Dermis blood vessel endothelial cell (primary cell): ENCODE data around the gene MYD88. TPM values are rescaled to one million over a fixed set of nuclear protein-coding genes. Genes with fewer than 3 reads are reported as not detected.
"Not testable (repeated sequence)": the region's sequence is repeated elsewhere in the genome, so short reads cannot be mapped to it uniquely, and the experiment has no call there.

Experiments used
- DNase-seq: peaks from one replicate; pipeline ENCODE4 v3.0.0; 2010
- total RNA-seq: library from RNA; depleted of rRNA; stranded (reverse); fragments of >200 nt; gene quantifications from 2 replicates; pipeline ENCODE4 v1.2.3, GENCODE V29; 2014

Gene MYD88
- total RNA-seq, 1 donor from 2014 or later: 29.3 TPM

DNA sequence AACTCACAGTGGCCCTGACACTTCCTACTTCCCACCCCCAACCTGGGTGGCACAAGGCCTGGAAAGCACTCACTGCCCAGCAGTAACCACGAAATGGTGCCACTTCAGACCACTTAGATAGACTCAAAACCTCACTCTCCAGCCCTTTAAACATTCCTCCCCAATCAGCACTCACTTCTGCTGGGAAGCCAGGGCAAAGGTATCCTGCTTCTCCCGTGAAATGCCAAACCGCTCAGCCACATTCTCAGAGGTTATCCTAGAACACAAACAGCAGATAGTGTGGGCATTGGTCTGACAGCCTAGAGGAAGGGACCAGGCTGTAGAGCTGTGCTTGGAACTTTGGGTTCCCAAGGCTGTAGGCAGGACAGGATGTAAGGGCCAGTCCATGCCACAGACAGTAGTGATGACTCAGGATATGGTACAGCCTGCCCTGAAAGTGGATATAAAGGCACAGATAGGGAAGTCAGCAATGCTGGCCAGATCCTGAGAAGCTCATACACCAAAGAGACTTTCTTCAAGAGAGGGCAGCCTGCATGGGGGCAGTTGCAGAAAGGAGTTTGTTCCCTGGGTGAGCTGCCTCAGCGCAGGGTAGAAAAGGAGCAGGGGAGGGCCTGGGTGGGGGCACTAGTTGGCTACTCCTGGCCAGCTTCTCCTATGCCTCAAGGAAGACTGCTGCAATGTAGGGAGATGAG, 10.7 kb upstream of the MYD88 start:
- DNase-seq: no peak

DNA sequence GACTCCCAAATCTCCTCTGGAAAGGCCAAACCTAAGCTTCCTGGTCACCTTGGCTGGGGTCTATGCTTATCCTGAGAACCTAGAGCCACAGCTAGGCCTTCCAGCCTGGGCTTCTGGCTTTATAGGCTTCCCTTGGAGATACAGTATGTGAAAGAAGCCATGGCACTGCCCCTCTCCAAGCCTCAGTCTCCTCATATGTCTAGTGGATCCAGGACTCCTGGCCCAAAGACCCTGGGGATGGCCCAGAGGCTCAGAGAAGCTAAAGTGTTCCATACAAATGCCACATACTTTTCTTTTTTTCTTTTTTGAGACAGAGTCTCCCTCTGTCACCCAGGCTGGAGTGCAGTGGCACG, 10.2 kb upstream of the MYD88 start:
- DNase-seq: no peak

DNA sequence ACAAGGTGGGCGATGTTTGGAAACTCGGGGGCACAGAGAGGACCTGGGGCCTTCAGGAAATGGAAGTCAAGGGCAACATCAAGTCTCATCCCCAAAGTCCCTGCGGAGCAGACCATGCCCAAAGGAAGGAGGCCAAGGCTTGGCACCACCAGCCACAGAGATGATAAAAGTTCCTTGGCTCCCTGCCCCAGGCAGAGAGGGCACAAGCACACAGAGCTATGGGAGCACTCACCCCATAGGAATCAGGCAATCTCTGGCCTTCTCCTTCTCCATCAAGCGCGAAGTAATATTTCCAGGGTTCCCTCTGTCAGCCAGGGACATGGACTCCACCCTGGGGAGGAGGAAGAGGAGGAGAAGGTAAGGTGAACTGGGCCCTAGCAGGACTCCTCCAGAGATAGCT, 9.4 kb upstream of the MYD88 start:
- DNase-seq: no peak

DNA sequence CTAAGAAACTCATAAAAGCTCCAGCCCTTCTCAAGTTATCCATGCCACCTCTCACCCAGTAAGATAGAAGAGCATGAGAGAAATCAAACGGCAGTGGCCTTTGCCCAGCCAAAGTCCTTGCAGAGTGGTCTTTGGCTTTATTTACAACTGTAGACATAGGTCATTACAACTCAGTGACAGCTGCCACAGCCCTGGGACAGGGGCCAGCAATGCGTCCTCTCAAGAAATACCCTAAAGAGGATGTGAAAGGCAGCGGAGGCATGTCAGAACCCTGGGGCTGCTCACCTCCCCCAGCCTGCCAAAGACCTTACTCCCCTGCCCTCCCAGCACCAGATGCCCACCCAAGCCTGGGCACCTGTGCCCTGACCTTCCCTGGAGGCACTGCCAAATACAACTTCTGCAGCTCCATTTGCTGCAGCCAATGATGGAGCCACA, 7.8 kb upstream of the MYD88 start:
- DNase-seq: no peak

DNA sequence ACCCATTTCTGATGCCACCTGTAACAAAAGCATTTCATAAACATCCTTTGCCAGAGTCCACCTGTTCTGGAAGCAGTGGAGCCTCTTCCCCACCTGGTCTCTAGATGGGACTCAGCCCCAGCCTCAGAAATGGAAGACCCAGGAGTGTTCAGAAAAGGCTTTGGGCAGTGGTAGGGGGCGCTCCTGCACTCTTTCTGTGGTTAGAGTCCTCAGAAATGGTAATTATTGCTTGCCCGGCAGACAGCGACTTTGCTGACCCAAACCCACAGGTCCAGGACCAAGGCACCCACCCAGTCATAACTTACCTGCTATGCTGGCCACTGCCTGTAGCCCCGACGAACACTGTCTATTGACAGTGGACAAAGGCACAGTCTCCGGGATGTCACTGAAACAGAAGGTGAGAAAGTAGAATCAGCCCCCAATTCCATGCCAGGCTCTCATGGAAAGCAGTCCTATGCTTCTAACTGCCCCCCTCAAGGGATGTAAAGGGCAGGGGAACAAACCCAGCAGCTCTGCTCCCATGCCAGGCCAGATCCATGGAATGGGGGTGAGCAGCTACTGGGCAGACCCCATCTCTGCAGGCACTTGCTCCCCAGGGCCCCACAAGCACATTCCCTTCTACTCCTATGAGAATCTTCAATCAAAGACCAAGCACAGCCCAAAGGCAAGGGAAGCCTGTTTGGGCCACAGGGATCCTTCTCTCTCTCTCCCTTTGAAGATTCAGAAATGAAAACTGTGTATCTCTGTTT, 6.7 kb upstream of the MYD88 start:
- DNase-seq: peak; percentile 75

DNA sequence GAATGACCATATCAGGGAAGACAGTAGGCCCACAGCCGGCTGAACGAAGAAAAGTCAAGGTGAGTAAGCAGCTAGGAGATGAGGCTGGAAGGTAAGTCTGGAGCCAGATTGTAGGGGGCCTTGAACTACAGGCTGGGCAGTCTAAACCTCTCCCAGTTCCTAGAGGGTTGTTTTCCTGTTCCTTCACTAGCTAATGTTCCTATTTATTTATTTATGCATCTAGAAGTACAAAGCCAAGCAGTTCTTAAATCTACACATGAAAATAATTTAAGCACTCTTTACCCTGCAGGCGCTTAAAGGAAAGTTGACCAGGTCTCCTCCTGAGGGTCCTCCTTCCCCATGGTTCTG, 5.3 kb upstream of the MYD88 start:
- DNase-seq: no peak

DNA sequence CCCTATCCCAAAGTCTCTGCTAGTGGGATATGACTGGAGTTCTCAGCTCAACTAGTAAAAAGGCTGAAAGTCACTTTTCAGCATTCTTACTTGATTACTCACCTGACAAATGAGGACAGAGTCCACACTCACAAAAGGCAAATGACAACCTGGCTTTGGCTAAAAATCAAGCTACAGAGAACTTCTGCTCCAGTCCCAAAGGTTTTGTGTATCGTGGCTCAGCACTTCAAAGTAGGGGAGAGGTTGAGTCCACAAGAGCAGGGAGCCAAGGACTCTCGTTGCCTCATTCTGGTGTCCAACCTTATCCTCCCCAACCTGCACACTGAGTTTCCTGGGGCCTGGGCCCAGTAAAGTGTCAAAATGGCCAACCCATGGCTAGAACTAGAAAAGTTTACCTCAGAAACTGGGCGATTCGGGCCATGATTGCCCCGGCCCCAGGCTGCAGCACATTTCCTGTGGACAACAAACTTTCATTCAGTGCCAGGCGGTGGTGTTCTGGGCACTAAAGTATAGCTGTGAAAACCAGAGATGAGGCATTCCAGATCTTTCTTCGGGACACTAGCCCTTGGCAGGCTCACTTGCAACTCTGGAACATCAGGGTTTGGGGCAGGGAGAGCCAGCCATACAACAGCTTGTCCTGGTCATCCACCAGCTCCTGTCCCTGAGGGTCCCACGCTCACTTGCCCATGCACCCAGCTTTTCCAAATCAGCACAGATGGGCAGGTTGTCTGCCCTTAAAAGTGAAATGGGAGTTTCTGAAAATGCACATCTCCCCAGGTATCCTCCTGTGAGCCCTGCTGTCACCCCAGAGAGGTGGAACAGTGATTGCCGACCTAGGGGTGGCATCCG, 4.7 kb upstream of the MYD88 start:
- DNase-seq: no peak

DNA sequence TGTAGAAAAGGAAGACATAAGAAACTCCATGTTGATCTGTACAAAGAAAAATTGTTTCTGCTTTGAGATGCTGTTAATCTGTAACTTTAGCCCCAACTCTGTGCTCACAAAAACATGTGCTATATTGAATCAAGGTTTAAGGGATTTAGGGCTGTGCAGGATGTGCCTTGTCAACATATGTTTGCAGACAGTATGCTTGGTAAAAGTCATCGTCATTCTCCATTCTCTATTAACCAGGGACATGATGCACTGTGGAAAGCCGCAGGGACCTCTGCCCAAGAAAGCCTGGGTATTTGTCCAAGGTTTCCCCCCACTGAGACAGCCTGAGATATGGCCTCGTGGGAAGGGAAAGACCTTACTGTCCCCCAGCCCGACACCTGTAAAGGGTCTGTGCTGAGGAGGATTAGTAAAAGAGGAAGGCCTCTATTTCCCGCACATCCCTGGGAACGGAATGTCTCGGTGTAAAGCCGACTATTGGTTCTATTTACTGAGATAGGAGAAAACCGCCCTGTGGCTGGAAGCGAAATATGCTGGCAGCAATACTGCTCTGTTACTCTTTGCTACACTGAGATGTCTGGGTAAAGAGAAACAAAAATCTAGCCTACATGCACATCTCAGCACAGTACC, 3.8 kb upstream of the MYD88 start:
- DNase-seq: not testable (repeated sequence)

DNA sequence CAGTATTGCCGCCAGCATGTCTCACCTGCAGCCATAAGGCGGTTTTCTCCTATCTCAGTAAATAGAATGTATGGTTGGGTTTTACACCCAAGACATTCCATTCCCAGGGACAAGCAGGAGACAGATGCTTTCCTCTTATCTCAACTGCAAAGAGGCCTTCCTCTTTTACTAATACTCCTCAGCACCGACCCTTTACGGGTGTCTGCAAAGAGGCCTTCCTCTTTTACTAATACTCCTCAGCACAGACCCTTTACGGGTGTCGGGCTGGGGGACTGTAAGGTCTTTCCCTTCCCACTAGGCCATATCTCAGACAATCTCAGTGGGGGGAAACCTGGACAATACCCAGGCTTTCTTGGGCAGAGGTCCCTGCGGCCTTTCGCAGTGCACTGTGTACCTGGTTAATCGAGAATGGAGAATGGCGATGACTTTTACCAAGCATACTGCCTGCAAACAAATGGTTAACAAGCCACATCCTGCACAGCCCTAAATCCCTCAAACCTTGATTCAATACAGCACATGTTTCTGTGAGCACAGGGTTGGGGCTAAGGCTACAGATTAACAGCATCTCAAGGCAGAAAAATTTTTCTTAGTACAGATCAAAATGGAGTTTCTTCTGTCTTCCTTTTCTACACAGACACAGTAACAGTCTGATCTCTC, 2.7 kb upstream of the MYD88 start:
- not testable (repeated sequence) for DNase-seq

DNA sequence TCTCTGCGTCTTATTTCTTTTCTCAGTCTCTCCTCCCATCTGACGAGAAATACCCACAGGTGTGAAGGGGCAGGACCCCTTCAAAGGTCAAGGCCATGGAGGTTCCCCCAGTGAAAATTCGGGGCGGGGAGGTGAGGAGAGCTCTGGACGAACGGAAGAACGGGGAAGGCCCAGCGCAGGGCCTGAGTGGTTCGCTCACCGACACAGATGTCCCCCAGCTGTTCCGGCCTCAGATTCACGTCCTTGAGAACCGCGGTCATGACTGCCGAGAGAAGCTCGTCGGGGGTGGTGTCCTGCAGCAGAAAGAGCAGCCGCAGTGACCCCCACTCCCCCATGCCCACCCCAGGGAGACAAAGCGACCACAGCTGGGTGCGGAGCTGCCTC, 2.1 kb upstream of the MYD88 start:
- peak; percentile 37 for DNase-seq

DNA sequence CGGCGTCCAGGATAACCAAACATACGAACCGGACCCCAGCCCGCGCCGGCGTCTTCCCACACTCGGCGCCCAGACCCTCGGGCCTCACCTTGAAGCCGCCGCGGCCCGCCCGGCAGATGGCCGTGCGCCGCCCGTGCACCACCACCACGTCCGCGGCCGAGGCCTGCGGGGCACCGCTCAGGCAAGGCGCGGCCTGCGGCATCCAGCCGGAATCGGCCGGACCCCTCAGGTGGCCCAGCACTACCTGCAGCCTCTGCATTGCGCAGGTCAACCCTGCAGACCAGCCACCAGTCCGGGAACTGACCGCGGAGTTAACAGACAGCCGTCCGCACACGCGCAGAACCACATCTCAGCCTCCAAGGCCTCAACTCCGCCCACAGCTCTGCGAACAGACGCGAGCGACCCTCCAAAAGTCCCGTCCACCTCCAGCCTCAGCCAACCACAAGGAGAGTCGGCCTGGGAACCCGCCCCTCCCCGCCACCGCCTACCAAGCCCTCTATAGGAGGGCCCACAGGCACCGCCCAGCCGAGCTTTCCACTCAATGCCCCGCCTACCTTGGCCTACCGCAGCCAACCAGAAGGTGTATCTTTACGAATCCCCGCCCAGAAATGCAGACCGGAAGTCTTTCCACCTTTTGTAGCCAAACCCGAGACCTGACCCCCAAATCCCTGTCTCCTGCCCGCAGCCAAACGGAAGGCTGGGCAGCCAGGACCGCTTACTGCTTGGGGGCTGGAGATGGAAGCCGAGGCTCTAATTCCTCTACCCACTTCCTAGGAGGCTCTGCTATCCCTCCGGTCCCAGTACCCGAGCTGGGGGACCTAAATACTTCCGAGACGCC, 1.5 kb upstream of the MYD88 start, which contains the start of gene ACAA1:
Gene ACAA1, minus strand, starts transcription at position 351 of the 838 bp plus-strand sequence. Its CDS starts 92 bp downstream, at position 259.
- peak; percentile 99 for DNase-seq

DNA sequence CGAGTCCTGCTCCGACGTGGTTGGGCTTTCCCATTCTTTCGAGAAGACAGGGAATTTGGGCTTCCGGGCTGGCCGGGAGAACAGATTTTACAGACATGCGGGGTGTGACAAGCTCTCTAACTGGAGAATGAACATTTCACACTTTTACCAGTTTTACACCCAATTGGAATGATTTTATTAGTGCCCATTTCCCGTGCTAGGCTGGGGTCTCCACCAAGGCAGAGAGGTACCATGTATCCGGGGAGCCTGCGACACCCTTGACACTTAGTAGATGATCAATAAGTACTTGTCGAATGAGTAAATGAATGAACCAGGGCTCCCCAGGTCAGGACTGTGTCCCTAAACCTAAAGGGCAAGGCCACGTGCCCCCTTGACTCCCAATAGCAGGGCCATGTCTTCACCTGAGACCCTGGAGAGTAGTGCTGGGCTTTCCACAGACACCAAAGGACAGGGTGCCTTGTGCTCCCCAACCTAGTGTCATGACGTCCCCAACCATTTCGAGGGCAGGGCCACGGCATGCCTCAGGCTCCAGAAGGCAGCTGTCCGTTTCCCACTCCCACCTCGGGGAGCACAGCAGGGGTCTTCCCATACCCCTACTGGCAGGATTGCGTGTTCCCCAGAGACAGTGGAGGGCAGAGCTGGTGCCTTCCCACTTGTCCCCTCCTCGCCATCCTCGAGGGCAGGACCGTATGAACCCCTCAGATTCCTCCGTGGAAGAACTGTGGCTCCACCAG, 679 bp upstream of the MYD88 start:
- DNase-seq: peak; percentile 27

DNA sequence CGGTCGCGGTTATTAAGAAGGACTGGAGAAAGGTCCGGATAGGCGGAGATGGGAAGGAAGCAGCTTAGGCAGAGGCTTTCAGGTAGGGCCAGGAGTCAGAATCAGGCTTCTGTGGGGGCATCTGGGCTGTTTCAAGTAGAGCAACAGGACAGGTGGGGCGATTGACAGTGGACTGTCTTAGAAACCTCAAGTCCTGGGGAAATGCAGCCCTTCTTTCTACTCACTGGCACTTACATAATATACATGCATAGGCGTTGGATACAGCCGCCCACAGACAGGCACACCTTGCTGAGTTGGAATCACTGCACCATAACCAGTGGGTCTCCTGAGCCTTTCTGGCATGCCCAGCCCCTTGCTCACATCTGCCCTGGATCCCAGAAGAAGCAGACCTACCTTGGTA, 730 bp downstream of the MYD88 start:
- no peak for DNase-seq

DNA sequence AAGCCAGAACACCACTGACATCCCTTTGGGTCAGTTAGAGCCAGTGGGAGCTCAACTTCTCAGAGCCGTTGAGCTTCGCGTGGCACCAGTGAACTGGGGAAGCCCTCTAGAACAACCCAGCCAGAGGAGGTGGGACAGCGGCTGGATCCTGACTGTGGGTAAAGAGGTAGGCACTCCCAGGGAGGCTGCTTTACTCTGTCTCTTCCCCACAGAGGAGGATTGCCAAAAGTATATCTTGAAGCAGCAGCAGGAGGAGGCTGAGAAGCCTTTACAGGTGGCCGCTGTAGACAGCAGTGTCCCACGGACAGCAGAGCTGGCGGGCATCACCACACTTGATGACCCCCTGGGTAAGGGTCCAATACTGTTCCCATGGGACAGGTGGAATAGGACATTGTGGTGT, 1.2 kb downstream of the MYD88 start:
- no peak for DNase-seq

DNA sequence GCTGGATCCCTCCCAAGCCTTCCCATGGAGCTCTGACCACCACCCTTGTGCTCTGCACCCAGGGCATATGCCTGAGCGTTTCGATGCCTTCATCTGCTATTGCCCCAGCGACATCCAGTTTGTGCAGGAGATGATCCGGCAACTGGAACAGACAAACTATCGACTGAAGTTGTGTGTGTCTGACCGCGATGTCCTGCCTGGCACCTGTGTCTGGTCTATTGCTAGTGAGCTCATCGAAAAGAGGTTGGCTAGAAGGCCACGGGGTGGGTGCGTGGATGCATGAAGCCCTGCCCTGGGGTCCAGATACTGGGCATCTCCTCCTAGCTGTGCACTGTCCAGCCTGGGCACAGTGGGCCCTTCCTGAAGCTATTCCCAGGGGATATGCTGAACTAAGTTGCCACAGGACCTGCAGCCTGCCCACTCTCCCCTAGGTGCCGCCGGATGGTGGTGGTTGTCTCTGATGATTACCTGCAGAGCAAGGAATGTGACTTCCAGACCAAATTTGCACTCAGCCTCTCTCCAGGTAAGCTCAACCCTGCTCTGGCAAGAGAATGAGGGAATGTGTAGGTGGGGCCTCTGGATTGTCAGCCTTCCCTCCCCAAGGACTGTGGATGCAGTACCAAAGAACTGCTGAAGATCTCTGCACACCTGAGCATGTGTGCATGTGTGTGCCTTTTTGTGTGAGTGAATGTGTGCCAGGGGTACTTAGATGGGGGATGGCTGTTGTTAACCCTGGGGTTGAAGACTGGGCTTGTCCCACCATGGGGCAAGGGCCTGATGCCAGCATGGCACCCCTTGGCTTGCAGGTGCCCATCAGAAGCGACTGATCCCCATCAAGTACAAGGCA, 2.1 kb downstream of the MYD88 start:
- DNase-seq: no peak

DNA sequence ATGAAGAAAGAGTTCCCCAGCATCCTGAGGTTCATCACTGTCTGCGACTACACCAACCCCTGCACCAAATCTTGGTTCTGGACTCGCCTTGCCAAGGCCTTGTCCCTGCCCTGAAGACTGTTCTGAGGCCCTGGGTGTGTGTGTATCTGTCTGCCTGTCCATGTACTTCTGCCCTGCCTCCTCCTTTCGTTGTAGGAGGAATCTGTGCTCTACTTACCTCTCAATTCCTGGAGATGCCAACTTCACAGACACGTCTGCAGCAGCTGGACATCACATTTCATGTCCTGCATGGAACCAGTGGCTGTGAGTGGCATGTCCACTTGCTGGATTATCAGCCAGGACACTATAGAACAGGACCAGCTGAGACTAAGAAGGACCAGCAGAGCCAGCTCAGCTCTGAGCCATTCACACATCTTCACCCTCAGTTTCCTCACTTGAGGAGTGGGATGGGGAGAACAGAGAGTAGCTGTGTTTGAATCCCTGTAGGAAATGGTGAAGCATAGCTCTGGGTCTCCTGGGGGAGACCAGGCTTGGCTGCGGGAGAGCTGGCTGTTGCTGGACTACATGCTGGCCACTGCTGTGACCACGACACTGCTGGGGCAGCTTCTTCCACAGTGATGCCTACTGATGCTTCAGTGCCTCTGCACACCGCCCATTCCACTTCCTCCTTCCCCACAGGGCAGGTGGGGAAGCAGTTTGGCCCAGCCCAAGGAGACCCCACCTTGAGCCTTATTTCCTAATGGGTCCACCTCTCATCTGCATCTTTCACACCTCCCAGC, 2.9 kb downstream of the MYD88 start:
- DNase-seq: no peak

DNA sequence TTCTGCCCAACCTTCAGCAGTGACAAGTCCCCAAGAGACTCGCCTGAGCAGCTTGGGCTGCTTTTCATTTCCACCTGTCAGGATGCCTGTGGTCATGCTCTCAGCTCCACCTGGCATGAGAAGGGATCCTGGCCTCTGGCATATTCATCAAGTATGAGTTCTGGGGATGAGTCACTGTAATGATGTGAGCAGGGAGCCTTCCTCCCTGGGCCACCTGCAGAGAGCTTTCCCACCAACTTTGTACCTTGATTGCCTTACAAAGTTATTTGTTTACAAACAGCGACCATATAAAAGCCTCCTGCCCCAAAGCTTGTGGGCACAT, 3.5 kb downstream of the MYD88 start:
- no peak for DNase-seq

DNA sequence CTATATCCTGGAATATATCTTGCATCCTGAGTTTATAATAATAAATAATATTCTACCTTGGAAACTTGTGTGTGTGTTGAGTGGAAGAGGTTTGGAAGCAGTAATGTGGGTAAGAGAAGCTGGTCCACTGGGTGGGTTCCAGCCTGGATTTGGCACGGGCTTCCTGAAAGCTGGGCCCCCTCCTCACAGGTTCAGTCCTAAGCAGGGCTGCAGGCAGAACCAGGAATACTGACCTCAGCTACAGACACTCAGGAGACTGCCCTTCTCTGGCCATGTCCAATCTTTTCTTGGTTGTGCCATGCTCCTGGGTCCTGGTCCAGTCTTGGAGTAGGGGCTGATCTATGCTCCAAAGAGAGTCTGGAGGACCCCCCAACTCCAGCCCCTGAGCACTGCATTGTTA, 4.5 kb downstream of the MYD88 start:
- DNase-seq: no peak

DNA sequence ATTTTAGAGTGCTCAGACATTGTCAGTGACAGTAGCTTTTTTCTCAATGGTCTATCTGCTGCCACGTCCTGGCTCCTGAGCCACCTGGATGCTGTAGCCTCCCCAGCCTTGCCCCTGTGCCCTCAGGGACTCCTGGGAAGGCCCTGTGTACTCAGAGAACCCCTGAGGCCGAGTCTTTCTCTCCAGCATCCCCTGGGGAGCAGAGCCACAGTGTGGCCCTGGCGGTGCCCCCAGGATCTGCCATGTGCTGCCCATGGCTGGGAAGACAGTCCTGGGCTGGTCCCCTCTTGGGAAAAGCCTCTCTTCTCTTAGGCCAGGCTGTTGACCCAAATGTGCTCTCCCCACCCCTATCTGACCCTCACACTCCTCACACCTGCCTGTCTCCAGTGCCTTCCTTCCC, 5.0 kb downstream of the MYD88 start:
- no peak for DNase-seq
